GM19452 (cell line): ENCODE measurements around the gene STRN3.
"Not testable (repeated sequence)": the region's sequence is repeated elsewhere in the genome, so short reads cannot be mapped to it uniquely, and the experiment has no call there.

Experiments
- ATAC-seq: cut with Tn5 transposase; IDR thresholded peaks from one replicate; pipeline ENCODE4 v1.9.1; 2021; ENCODE audit not compliant: unreplicated experiment

The STRN3 gene

GRCh38 chr14:31026077-31026449 lies at the start of gene STRN3:
Gene STRN3, minus strand, starts transcription at chr14:31026379. Its CDS starts 194 bp downstream, at chr14:31026185.
- ATAC-seq, result no peak

- ATAC-seq, result no peak
Observed at GRCh38 chr14:31075144-31075543, 49.0 kb upstream of the STRN3 start.

- ATAC-seq, result no peak
Observed at GRCh38 chr14:31071151-31071550, 45.0 kb upstream of the STRN3 start.

GRCh38 chr14:31070431-31070830 lies 44.3 kb upstream of the STRN3 start:
- no peak for ATAC-seq

- ATAC-seq, result no peak
Observed at GRCh38 chr14:31069343-31069742, 43.2 kb upstream of the STRN3 start.

- ATAC-seq, result no peak
Observed at GRCh38 chr14:31068235-31068634, 42.1 kb upstream of the STRN3 start.

GRCh38 chr14:31062908-31063307 lies 36.7 kb upstream of the STRN3 start:
- ATAC-seq, result not testable (repeated sequence)

- no peak for ATAC-seq
Observed at GRCh38 chr14:31060253-31060875, 34.2 kb upstream of the STRN3 start.

- ATAC-seq, result no peak
Observed at GRCh38 chr14:31059152-31059924, 33.2 kb upstream of the STRN3 start.

GRCh38 chr14:31057701-31058364 lies 31.7 kb upstream of the STRN3 start:
- no peak for ATAC-seq

- ATAC-seq, result no peak
Observed at GRCh38 chr14:31057035-31057434, 30.9 kb upstream of the STRN3 start.

- ATAC-seq, result not testable (repeated sequence)
Observed at GRCh38 chr14:31052905-31053586, 26.9 kb upstream of the STRN3 start.

GRCh38 chr14:31051511-31051910 lies 25.3 kb upstream of the STRN3 start:
- ATAC-seq, result no peak

- no peak for ATAC-seq
Observed at GRCh38 chr14:31051023-31051422, 24.8 kb upstream of the STRN3 start.

- ATAC-seq, result no peak
Observed at GRCh38 chr14:31047503-31047902, 21.3 kb upstream of the STRN3 start.

GRCh38 chr14:31045501-31046080 lies 19.4 kb upstream of the STRN3 start:
- no peak for ATAC-seq

GRCh38 chr14:31043379-31043778 lies 17.2 kb upstream of the STRN3 start:
- no peak for ATAC-seq

- ATAC-seq, result not testable (repeated sequence)
Observed at GRCh38 chr14:31042893-31043292, 16.7 kb upstream of the STRN3 start.

- ATAC-seq, result no peak
Observed at GRCh38 chr14:31042300-31042699, 16.1 kb upstream of the STRN3 start.

GRCh38 chr14:31038521-31039166 lies 12.5 kb upstream of the STRN3 start:
- no peak for ATAC-seq
